Measurements from ENCODE around the gene CPED1. TPM values are rescaled to one million over a fixed set of nuclear protein-coding genes. Genes with fewer than 3 reads are reported as not detected.
"Not testable (repeated sequence)": the region's sequence is repeated elsewhere in the genome, so short reads cannot be mapped to it uniquely, and the experiment has no call there.

The CPED1 gene
- total RNA-seq, 1 donor from 2014 or later = 3.9 TPM

GRCh38 chr7:121054925-121055324, 66.4 kb downstream of the CPED1 start:
- H3K36me3 Mint-ChIP-seq (ENCODE audit: unreplicated experiment) = no peaks in the 10 kb centered on the region
- H3K4me1 Mint-ChIP-seq (ENCODE audit: unreplicated experiment) = no peaks in the 10 kb centered on the region
- no peaks in the 10 kb centered on the region for H3K9me3 Mint-ChIP-seq (ENCODE audit: unreplicated experiment)
- no peak overlapping the region for H3K4me3 Mint-ChIP-seq (ENCODE audit: unreplicated experiment)
- no peak for DNase-seq (ENCODE audit: extremely low spot score, unreplicated experiment)
- no peak for TF ChIP-seq CTCF (IDR thresholded peaks at IDR 0.05)
- no peaks in the 10 kb centered on the region for H3K27me3 Mint-ChIP-seq (ENCODE audit: unreplicated experiment)
- no peak overlapping the region for H3K27ac Mint-ChIP-seq (ENCODE audit: unreplicated experiment)

DNA sequence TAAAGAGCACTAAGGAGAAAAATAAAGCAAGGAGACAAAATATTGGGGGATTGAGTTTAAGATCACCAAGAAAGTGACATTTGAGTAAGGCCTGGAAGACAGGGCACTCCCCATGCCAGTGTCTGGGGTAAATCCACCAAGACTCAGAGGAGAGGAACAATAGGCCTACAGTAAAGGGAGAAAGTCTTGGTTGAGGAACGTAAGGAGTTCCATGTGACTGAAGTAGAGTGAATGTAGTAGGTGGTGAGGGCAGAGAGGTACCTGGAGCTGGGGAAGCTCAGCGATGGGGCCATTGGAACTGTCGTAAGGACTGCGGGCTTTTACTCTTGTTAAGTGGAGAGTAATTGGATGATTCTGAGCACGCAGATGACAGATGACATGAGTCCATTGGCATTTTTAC, 69.4 kb downstream of the CPED1 start:
- Mint-ChIP-seq H3K9me3 (ENCODE audit: unreplicated experiment) (no peaks in the 10 kb centered on the region), H3K27me3 (ENCODE audit: unreplicated experiment) (no peaks in the 10 kb centered on the region), H3K27ac (ENCODE audit: unreplicated experiment) (no peak overlapping the region), H3K4me1 (ENCODE audit: unreplicated experiment) (peaks cover 4% of the 10 kb centered on the region), H3K4me3 (ENCODE audit: unreplicated experiment) (no peak overlapping the region), H3K36me3 (ENCODE audit: unreplicated experiment) (no peaks in the 10 kb centered on the region)
- no peak for DNase-seq (ENCODE audit: extremely low spot score, unreplicated experiment)
- TF ChIP-seq CTCF (IDR thresholded peaks at IDR 0.05) = no peak

- TF ChIP-seq CTCF (IDR thresholded peaks at IDR 0.05) = no peak
- Mint-ChIP-seq H3K27me3 (ENCODE audit: unreplicated experiment) (no peaks in the 10 kb centered on the region), H3K4me3 (ENCODE audit: unreplicated experiment) (no peak overlapping the region), H3K9me3 (ENCODE audit: unreplicated experiment) (no peaks in the 10 kb centered on the region), H3K36me3 (ENCODE audit: unreplicated experiment) (no peaks in the 10 kb centered on the region), H3K27ac (ENCODE audit: unreplicated experiment) (no peak overlapping the region), H3K4me1 (ENCODE audit: unreplicated experiment) (peaks cover 4% of the 10 kb centered on the region)
- DNase-seq (ENCODE audit: extremely low spot score, unreplicated experiment) = no peak
Observed at GRCh38 chr7:121058975-121059374, 70.5 kb downstream of the CPED1 start.

GRCh38 chr7:121059979-121060509, 71.5 kb downstream of the CPED1 start:
- H3K27ac Mint-ChIP-seq (ENCODE audit: unreplicated experiment); H3K4me3 Mint-ChIP-seq (ENCODE audit: unreplicated experiment); H3K36me3 Mint-ChIP-seq (ENCODE audit: unreplicated experiment); H3K27me3 Mint-ChIP-seq (ENCODE audit: unreplicated experiment); DNase-seq (ENCODE audit: extremely low spot score, unreplicated experiment); H3K9me3 Mint-ChIP-seq (ENCODE audit: unreplicated experiment); H3K4me1 Mint-ChIP-seq (ENCODE audit: unreplicated experiment): not testable (repeated sequence)

DNA sequence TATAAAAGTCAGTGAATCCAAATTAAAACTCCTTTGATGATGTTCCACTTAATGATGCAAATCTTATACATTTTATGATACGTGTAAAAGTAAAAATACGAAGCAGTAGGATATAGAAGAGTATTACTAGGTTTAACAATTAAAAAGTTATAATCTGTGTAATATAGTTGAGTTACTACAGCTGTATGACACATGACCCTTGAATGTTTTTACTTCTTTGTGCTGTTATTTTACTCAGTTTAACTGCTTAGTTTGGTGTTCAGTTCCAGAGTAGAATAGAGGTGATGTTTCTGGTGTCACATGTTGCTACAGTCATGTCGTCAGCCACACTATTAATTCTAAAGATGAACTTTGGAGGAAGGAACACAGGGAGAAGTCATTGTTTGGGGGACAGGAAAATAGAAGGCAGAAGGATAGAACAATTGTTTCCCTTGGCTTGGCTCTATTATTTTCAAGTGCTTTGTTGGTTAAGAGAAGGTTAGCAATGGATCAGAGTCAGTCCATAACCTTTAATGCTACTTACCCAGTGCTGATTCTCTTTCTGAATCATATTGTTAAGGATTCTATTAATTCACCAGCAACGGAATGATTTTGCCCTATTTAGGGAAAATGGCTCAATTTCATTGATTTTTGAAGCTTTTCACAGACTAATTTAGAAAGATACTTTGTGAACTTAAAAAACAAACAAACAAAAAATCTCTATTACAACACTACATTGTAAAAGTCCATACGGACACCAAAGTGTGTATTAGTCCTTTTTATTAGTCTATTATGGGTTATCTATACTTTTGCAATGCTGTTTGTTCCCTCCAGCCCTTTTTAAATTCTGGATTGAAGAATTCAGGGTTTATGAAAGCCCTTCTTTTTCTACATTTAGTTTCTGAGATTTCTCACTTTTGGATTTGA, 73.4 kb downstream of the CPED1 start:
- DNase-seq (ENCODE audit: extremely low spot score, unreplicated experiment) = no peak
- Mint-ChIP-seq H3K4me1 (ENCODE audit: unreplicated experiment) (peaks cover 4% of the 10 kb centered on the region), H3K4me3 (ENCODE audit: unreplicated experiment) (no peak overlapping the region), H3K27ac (ENCODE audit: unreplicated experiment) (no peak overlapping the region), H3K9me3 (ENCODE audit: unreplicated experiment) (no peaks in the 10 kb centered on the region), H3K27me3 (ENCODE audit: unreplicated experiment) (no peaks in the 10 kb centered on the region), H3K36me3 (ENCODE audit: unreplicated experiment) (no peaks in the 10 kb centered on the region)
- no peak for TF ChIP-seq CTCF (IDR thresholded peaks at IDR 0.05)

Measured in osteocyte (in vitro differentiated cells).